ENCODE measurements around the gene PLEKHA1. TPM values are rescaled to one million over a fixed set of nuclear protein-coding genes. Genes with fewer than 3 reads are reported as not detected.

Gene PLEKHA1
- polyA plus RNA-seq, 3 donors, result 5.5 to 14.9 (median 12.3) TPM

DNA sequence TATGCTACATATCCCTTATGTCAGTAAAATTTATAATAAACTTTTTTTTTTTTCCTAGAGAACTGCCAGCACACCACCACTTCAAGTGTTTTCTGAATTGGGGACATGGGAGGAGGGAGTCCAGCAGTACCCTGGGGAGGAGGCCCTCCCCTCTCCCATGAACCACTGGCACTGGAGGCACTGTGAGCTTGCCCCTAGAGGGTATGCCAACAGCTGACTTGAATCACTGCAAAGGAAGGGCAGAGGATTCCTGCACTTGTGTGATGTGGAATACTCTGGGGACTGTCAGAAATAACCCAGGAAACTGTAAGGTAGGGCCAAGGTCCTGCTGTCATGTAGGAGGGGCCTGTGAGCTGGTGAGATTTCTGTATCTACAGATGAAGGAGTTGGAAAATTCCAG is 71.4 kb downstream of the PLEKHA1 start:
- Mint-ChIP-seq H3K27me3 (ENCODE audit: low read depth in 3 of 3) (peaks cover 16 to 32% (median 30%) of the 10 kb centered on the region in 3 donors), H3K4me1 (peaks cover 1% of the 10 kb centered on the region), H3K36me3 (no peaks in the 10 kb centered on the region), H3K27ac (no peak overlapping the region), H3K9me3 (peaks cover 0 to 2% (median 0%) of the 10 kb centered on the region in 7 donors), H3K4me3 (no peak overlapping the region)
- TF ChIP-seq, protein P1, sequence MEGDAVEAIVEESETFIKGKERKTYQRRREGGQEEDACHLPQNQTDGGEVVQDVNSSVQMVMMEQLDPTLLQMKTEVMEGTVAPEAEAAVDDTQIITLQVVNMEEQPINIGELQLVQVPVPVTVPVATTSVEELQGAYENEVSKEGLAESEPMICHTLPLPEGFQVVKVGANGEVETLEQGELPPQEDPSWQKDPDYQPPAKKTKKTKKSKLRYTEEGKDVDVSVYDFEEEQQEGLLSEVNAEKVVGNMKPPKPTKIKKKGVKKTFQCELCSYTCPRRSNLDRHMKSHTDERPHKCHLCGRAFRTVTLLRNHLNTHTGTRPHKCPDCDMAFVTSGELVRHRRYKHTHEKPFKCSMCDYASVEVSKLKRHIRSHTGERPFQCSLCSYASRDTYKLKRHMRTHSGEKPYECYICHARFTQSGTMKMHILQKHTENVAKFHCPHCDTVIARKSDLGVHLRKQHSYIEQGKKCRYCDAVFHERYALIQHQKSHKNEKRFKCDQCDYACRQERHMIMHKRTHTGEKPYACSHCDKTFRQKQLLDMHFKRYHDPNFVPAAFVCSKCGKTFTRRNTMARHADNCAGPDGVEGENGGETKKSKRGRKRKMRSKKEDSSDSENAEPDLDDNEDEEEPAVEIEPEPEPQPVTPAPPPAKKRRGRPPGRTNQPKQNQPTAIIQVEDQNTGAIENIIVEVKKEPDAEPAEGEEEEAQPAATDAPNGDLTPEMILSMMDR (IDR thresholded peaks at IDR 0.05), result no peak
- no peak overlapping the region for H3K4me2 ChIP-seq (replicated peaks; ENCODE audit: extremely low read depth, low read length, poor library complexity, severe bottlenecking)
- H4K20me1 ChIP-seq (ENCODE audit: insufficient read depth, low read length), result no peaks in the 10 kb centered on the region
- H3K9me3 ChIP-seq (replicated peaks in 1 of 2; ENCODE audit: control insufficient read depth in 1 of 2, insufficient read depth in 1 of 2, low read length in 2 of 2), result no peaks in the 10 kb centered on the region
- no peak overlapping the region for H3K9ac ChIP-seq (ENCODE audit: insufficient read depth, low read length, poor library complexity, severe bottlenecking)
- no peaks in the 10 kb centered on the region for H3K36me3 ChIP-seq (replicated peaks in 1 of 2; ENCODE audit: control insufficient read depth in 1 of 2, insufficient read depth in 2 of 2, low read length in 2 of 2)
- H3K27ac ChIP-seq (ENCODE audit: low read depth in 1 of 2, low read length in 2 of 2), result no peak overlapping the region
- peaks cover 15 to 21% of the 10 kb centered on the region in 2 donors for H3K27me3 ChIP-seq (ENCODE audit: control insufficient read depth in 2 of 2, insufficient read depth in 2 of 2, low read length in 2 of 2)
- intact Hi-C loops (cut with micrococcal nuclease), result no loop called here
- H3K4me3 ChIP-seq (replicated peaks in 1 of 3; ENCODE audit: low read depth in 2 of 3, low read length in 3 of 3), result no peak overlapping the region
- H3K4me1 ChIP-seq (ENCODE audit: control insufficient read depth in 1 of 2, insufficient read depth in 2 of 2, low read length in 2 of 2), result no peaks in the 10 kb centered on the region
- no peak for DNase-seq
- H3K79me2 ChIP-seq (ENCODE audit: insufficient read depth, low read length), result no peaks in the 10 kb centered on the region
- H2AFZ ChIP-seq (ENCODE audit: insufficient read depth, low read depth, low read length, poor library complexity, severe bottlenecking), result no peak overlapping the region

DNA sequence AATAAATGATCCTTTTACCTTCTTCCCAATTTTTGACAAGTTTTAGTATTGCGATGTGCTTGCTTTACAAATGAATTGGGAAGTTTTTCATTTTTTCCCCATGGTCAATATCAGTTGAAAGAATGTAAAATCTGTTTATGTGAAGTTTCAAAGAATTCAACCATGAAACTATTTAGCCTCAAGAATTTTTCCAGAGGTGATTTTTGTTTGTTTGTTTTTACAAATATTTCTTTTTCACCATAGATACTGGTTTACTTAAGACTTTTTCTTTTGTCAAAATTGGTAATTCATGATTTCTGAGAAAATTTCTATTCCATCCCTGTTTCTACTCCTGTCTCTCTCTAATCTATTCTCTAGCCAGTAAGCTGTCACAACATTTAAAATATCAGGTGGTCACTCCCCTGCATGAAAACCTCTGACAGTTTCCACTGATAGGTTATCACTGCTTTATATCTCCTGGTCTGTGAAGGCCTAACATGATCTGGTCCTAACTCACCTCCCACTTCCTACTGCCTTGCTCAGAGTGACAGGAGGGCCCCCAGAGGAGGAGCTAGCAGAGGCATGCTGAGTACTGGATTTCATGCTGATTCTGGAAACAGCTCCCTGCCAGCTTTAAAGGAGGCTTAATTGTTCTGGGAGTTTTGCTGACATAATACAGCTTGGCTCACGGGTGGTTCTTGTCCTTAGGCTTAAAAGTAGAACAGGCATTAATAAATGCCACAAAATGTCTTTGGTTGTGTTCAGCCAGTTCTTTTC is 72.3 kb downstream of the PLEKHA1 start:
- Mint-ChIP-seq H3K36me3 (no peaks in the 10 kb centered on the region), H3K27ac (no peak overlapping the region), H3K4me3 (peak overlapping the region in 1 of 2 donors; percentile 2), H3K27me3 (ENCODE audit: low read depth in 3 of 3) (peaks cover 19 to 39% (median 37%) of the 10 kb centered on the region in 3 donors), H3K4me1 (peaks cover 1% of the 10 kb centered on the region), H3K9me3 (peaks cover 0 to 2% (median 0%) of the 10 kb centered on the region in 7 donors)
- Histone ChIP-seq H3K36me3 (replicated peaks in 1 of 2; ENCODE audit: control insufficient read depth in 1 of 2, insufficient read depth in 2 of 2, low read length in 2 of 2) (no peaks in the 10 kb centered on the region), H3K4me1 (ENCODE audit: control insufficient read depth in 1 of 2, insufficient read depth in 2 of 2, low read length in 2 of 2) (no peaks in the 10 kb centered on the region), H3K9ac (ENCODE audit: insufficient read depth, low read length, poor library complexity, severe bottlenecking) (no peak overlapping the region), H3K4me2 (replicated peaks; ENCODE audit: extremely low read depth, low read length, poor library complexity, severe bottlenecking) (no peak overlapping the region), H3K9me3 (replicated peaks in 1 of 2; ENCODE audit: control insufficient read depth in 1 of 2, insufficient read depth in 1 of 2, low read length in 2 of 2) (no peaks in the 10 kb centered on the region), H3K27me3 (ENCODE audit: control insufficient read depth in 2 of 2, insufficient read depth in 2 of 2, low read length in 2 of 2) (peaks cover 15 to 20% of the 10 kb centered on the region in 2 donors), H2AFZ (ENCODE audit: insufficient read depth, low read depth, low read length, poor library complexity, severe bottlenecking) (no peak overlapping the region), H4K20me1 (ENCODE audit: insufficient read depth, low read length) (no peaks in the 10 kb centered on the region), H3K79me2 (ENCODE audit: insufficient read depth, low read length) (no peaks in the 10 kb centered on the region), H3K27ac (ENCODE audit: low read depth in 1 of 2, low read length in 2 of 2) (no peak overlapping the region), H3K4me3 (replicated peaks in 1 of 3; ENCODE audit: low read depth in 2 of 3, low read length in 3 of 3) (no peak overlapping the region)
- TF ChIP-seq, protein P1 (IDR thresholded peaks at IDR 0.05), result no peak
- intact Hi-C loops (cut with micrococcal nuclease), result no loop called here
- no CpG with 5 or more reads among the region's 2 CpGs for WGBS (ENCODE audit: insufficient coverage)
- DNase-seq, result no peak
